Hepatocyte (in vitro differentiated cells): ENCODE results near the gene ATXN10. TPM values are rescaled to one million over a fixed set of nuclear protein-coding genes. Genes with fewer than 3 reads are reported as not detected.

Source experiments
- DNase-seq: peaks from one replicate; pipeline ENCODE4 v3.0.0-alpha.2; 2016; ENCODE audit warnings: low spot score
- H2AFZ ChIP-seq: fragments of 200-600 bp; sonication (generic); 2 replicates; pipeline ENCODE4 v1.6.0; 2016; ENCODE audit warnings: antibody characterized with exemption, mild to moderate bottlenecking
- H3K27ac ChIP-seq: fragments of 200-600 bp; sonication (generic); 2 replicates; pipeline ENCODE4 v1.5.1; 2016; ENCODE audit warnings: mild to moderate bottlenecking
- H3K27me3 ChIP-seq: fragments of 200-600 bp; sonication (generic); 2 replicates; pipeline ENCODE4 v1.6.1; 2016
- H3K36me3 ChIP-seq: fragments of 200-600 bp; sonication (generic); replicated peaks from 2 replicates; pipeline ENCODE4 v1.5.1; 2016; ENCODE audit warnings: low read depth; ENCODE audit not compliant: insufficient read depth
- H3K4me1 ChIP-seq: fragments of 200-600 bp; sonication (generic); 2 replicates; pipeline ENCODE4 v1.5.1; 2016; ENCODE audit warnings: mild to moderate bottlenecking, moderate library complexity; ENCODE audit not compliant: insufficient read depth
- H3K4me2 ChIP-seq: fragments of 200-600 bp; sonication (generic); 2 replicates; pipeline ENCODE4 v1.6.0; 2016
- H3K4me3 ChIP-seq: fragments of 200-600 bp; sonication (generic); 2 replicates; pipeline ENCODE4 v1.5.1; 2016; ENCODE audit warnings: mild to moderate bottlenecking
- H3K79me2 ChIP-seq: fragments of 200-600 bp; sonication (generic); 2 replicates; pipeline ENCODE4 v1.6.0; 2017; ENCODE audit warnings: mild to moderate bottlenecking
- H3K9me2 ChIP-seq: fragments of 200-600 bp; sonication (generic); replicated peaks from 2 replicates; pipeline ENCODE4 v1.6.0; 2017; ENCODE audit warnings: mild to moderate bottlenecking; ENCODE audit not compliant: insufficient read depth
- H3K9me3 ChIP-seq: fragments of 200-600 bp; sonication (generic); 2 replicates; pipeline ENCODE4 v1.5.1; 2016; ENCODE audit warnings: low read depth, mild to moderate bottlenecking
- H4K20me1 ChIP-seq: fragments of 200-600 bp; sonication (generic); 2 replicates; pipeline ENCODE4 v1.6.0; 2016; ENCODE audit warnings: mild to moderate bottlenecking; ENCODE audit not compliant: insufficient read depth, poor library complexity, severe bottlenecking
- CTCF ChIP-seq: fragments of 200-600 bp; sonication (generic); IDR thresholded peaks from 2 replicates; pipeline ENCODE4 v1.5.1; 2016; ENCODE audit warnings: antibody characterized with exemption, mild to moderate bottlenecking; ENCODE audit not compliant: poor library complexity
- EZH2 ChIP-seq: fragments of 200-600 bp; sonication (generic); IDR thresholded peaks from 2 replicates; pipeline ENCODE4 v1.6.1; 2016; ENCODE audit warnings: antibody characterized with exemption, mild to moderate bottlenecking, borderline replicate concordance
- EZH2phosphoT487 ChIP-seq: fragments of 200-600 bp; sonication (generic); IDR thresholded peaks from one replicate; pipeline ENCODE4 v1.6.1; 2018; ENCODE audit warnings: antibody characterized with exemption, mild to moderate bottlenecking, low read depth, moderate library complexity; ENCODE audit not compliant: unreplicated experiment, severe bottlenecking
- WGBS: methylation state at CpG from one replicate; pipeline ENCODE4 v1.1.6; 2016; ENCODE audit warnings: low lambda C conversion rate; ENCODE audit errors: missing lambda C conversion rate; 5-methylcytosine and 5-hydroxymethylcytosine counted together
- polyA plus RNA-seq: library from polyadenylated mRNA; unstranded; fragments of >200 nt; fragmentation: Nextera tagmentation; extraction: Ambion mirVana; gene quantifications from 2 replicates; pipeline ENCODE4 v1.2.1, GENCODE V29; 2016
- total RNA-seq: library from RNA; depleted of rRNA; stranded (reverse); fragments of >200 nt; gene quantifications from 2 replicates; pipeline ENCODE4 v1.2.3, GENCODE V29; 2014

The ATXN10 gene
- total and polyA plus RNA-seq, 2 experiments from 2014 or later, result 141 to 186 TPM

- H3K27me3 ChIP-seq, result no peaks in the 10 kb centered on the region
- H4K20me1 ChIP-seq, result peaks cover 7% of the 10 kb centered on the region
- H3K27ac ChIP-seq, result no peak overlapping the region
- H3K4me1 ChIP-seq, result no peaks in the 10 kb centered on the region
- no peak overlapping the region for H2AFZ ChIP-seq
- WGBS, result 97% methylated on average over 4 of the region's 4 CpGs
- H3K4me2 ChIP-seq, result no peak overlapping the region
- DNase-seq, result no peak
- H3K9me2 ChIP-seq, result no peaks in the 10 kb centered on the region
- H3K4me3 ChIP-seq, result no peak overlapping the region
- TF ChIP-seq CTCF (no peak), EZH2 (no peak), EZH2phosphoT487 (no peak)
- H3K9me3 ChIP-seq, result no peaks in the 10 kb centered on the region
- no peaks in the 10 kb centered on the region for H3K36me3 ChIP-seq
- H3K79me2 ChIP-seq, result peaks cover 63% of the 10 kb centered on the region
These were observed 26.5 kb downstream of the ATXN10 start for GRCh38 chr22:45698094-45698493.

GRCh38 chr22:45702981-45703380 lies 31.3 kb downstream of the ATXN10 start:
- Histone ChIP-seq H4K20me1 (peaks cover 7% of the 10 kb centered on the region), H3K27ac (no peak overlapping the region), H3K4me2 (no peak overlapping the region), H2AFZ (no peak overlapping the region), H3K4me1 (no peaks in the 10 kb centered on the region), H3K79me2 (peaks cover 70% of the 10 kb centered on the region), H3K36me3 (no peaks in the 10 kb centered on the region), H3K9me2 (no peaks in the 10 kb centered on the region), H3K4me3 (no peak overlapping the region), H3K9me3 (no peaks in the 10 kb centered on the region), H3K27me3 (no peaks in the 10 kb centered on the region)
- TF ChIP-seq EZH2, result no peak
- TF ChIP-seq EZH2phosphoT487, result no peak
- no peak for TF ChIP-seq CTCF
- WGBS, result 96% methylated on average over 3 of the region's 3 CpGs
- DNase-seq, result no peak

- Histone ChIP-seq H3K9me3 (no peaks in the 10 kb centered on the region), H3K9me2 (no peaks in the 10 kb centered on the region), H3K36me3 (no peaks in the 10 kb centered on the region), H3K4me1 (no peaks in the 10 kb centered on the region), H3K27ac (no peak overlapping the region), H3K79me2 (peaks cover 68% of the 10 kb centered on the region), H2AFZ (no peak overlapping the region), H3K4me3 (no peak overlapping the region), H3K4me2 (no peak overlapping the region), H3K27me3 (no peaks in the 10 kb centered on the region), H4K20me1 (peaks cover 11% of the 10 kb centered on the region)
- TF ChIP-seq EZH2 (no peak), EZH2phosphoT487 (no peak), CTCF (no peak)
- no peak for DNase-seq
- 79% methylated on average over 2 of the region's 2 CpGs for WGBS
These were observed 32.1 kb downstream of the ATXN10 start for GRCh38 chr22:45703758-45704157.

GRCh38 chr22:45704648-45705047 lies 33.0 kb downstream of the ATXN10 start:
- no peak overlapping the region for H3K4me2 ChIP-seq
- TF ChIP-seq EZH2 (no peak), CTCF (no peak), EZH2phosphoT487 (no peak)
- H4K20me1 ChIP-seq, result peaks cover 11% of the 10 kb centered on the region
- no peaks in the 10 kb centered on the region for H3K27me3 ChIP-seq
- peaks cover under 1% of the 10 kb centered on the region for H3K4me1 ChIP-seq
- no peak overlapping the region for H2AFZ ChIP-seq
- WGBS, result 94% methylated on average over 2 of the region's 2 CpGs
- H3K79me2 ChIP-seq, result peaks cover 62% of the 10 kb centered on the region
- no peaks in the 10 kb centered on the region for H3K36me3 ChIP-seq
- H3K9me3 ChIP-seq, result no peaks in the 10 kb centered on the region
- no peak overlapping the region for H3K4me3 ChIP-seq
- no peaks in the 10 kb centered on the region for H3K9me2 ChIP-seq
- no peak for DNase-seq
- no peak overlapping the region for H3K27ac ChIP-seq
